A673 (cell line): ENCODE data around the gene RAB11FIP3.

Experiments
- CTCF ChIP-seq: fragments of 300-800, 200-600 bp; sonication (generic); conservative IDR thresholded peaks from 2 replicates; pipeline ENCODE4 v1.5.1; 2017; ENCODE audit warnings: low read depth, mild to moderate bottlenecking, antibody characterized with exemption, low read length, moderate library complexity, mixed read lengths
- EZH2 ChIP-seq: fragments of 200-600 bp; sonication (generic); IDR thresholded peaks from 2 replicates; pipeline ENCODE4 v1.6.1; 2017; ENCODE audit warnings: borderline replicate concordance, low read depth, mild to moderate bottlenecking, mixed read lengths, antibody characterized with exemption, low read length; ENCODE audit not compliant: poor library complexity, severe bottlenecking

DNA sequence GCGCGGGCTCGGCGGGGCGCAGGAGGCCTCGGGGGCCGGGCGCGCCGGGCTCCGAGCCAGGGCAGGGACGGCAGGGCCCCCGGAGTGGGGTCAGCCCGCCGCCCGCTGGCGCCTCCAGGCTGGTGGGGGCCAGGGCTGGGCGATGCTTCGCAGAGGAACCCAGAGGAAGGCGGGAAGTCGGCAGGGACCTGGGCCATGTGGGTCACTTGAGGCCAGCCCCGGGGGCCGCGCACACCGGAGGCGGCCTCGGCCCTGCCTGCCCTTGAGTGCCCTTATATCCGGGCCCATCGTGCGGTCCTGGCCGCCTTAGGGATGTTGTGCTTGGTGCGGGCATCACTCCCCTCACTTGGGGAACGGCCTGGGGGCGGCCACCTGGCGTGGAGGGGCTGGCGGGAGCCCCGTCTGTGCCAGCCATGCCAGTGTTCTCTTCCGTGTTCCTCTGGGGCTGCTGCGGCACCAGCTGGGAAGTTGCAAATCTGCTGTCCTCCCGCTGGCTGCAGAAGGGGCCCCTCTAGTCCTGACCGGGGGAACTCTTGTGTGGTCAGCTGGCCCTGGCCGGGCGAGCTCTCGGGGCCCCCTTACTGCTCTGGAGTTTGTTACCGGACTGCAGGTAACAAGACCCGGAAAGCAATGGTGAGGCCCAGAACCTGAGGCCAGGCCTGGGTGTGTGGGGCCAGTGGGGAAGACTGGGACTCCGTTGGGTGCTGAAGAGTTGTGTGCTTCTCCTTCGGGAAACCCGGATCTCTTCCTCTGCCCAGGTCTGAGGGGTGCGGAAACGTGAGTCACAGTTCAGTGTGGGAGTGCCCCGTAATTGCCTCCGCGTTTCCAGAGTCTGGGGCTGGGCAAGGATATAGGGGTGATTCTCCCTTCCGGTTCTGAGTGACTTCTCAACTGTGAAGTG lies 102.9 kb downstream of the RAB11FIP3 start:
- no peak for TF ChIP-seq CTCF
- TF ChIP-seq EZH2 = no peak
